Left hindlimb (tissue), 1 donor: Measurements from ENCODE around the gene CD84.
"Not testable (repeated sequence)": the region's sequence is repeated elsewhere in the genome, so short reads cannot be mapped to it uniquely, and the experiment has no call there.

Source experiments
- DNase-seq: peaks from one replicate; pipeline ENCODE4 v3.0.0-alpha.2; 2018

CD84 gene

GRCh38 chr1:160579216-160579701 is at the start of gene CD84:
CD84 (minus strand) TSS chr1:160579496; CDS start chr1:160579437, 59 bp downstream.
- DNase-seq, result no peak

- no peak for DNase-seq
These were observed 49.5 kb upstream of the CD84 start for GRCh38 chr1:160628799-160629263.

GRCh38 chr1:160627677-160628289 is 48.5 kb upstream of the CD84 start:
- DNase-seq, result not testable (repeated sequence)

GRCh38 chr1:160626509-160627342 is 47.4 kb upstream of the CD84 start:
- DNase-seq, result no peak

GRCh38 chr1:160625725-160626498 is 46.6 kb upstream of the CD84 start:
- no peak for DNase-seq

GRCh38 chr1:160625321-160625720 is 46.0 kb upstream of the CD84 start:
- no peak for DNase-seq

GRCh38 chr1:160624464-160624863 is 45.2 kb upstream of the CD84 start:
- DNase-seq, result no peak

GRCh38 chr1:160623862-160624261 is 44.6 kb upstream of the CD84 start:
- DNase-seq, result no peak

- no peak for DNase-seq
These were observed 43.9 kb upstream of the CD84 start for GRCh38 chr1:160623227-160623633.

GRCh38 chr1:160622501-160623226 is 43.4 kb upstream of the CD84 start:
- no peak for DNase-seq

- no peak for DNase-seq
These were observed 42.5 kb upstream of the CD84 start for GRCh38 chr1:160621633-160622413.

GRCh38 chr1:160620942-160621632 is 41.8 kb upstream of the CD84 start:
- DNase-seq, result no peak

- DNase-seq, result no peak
These were observed 40.5 kb upstream of the CD84 start for GRCh38 chr1:160619742-160620277.

- no peak for DNase-seq
These were observed 39.5 kb upstream of the CD84 start for GRCh38 chr1:160618763-160619274.

- DNase-seq, result no peak
These were observed 39.0 kb upstream of the CD84 start for GRCh38 chr1:160618327-160618726.

- DNase-seq, result no peak
These were observed 36.4 kb upstream of the CD84 start for GRCh38 chr1:160615660-160616059.

GRCh38 chr1:160614410-160614809 is 35.1 kb upstream of the CD84 start:
- no peak for DNase-seq

GRCh38 chr1:160612613-160613218 is 33.4 kb upstream of the CD84 start:
- DNase-seq, result no peak

- no peak for DNase-seq
These were observed 31.4 kb upstream of the CD84 start for GRCh38 chr1:160610569-160611242.

GRCh38 chr1:160608941-160609340 is 29.6 kb upstream of the CD84 start:
- DNase-seq, result no peak
